HG02763 (cell line): ENCODE data around the gene MALRD1.

Experiments
- ATAC-seq: cut with Tn5 transposase; IDR thresholded peaks from one replicate; pipeline ENCODE4 v1.9.1; 2021; ENCODE audit warnings: mild to moderate bottlenecking, moderate library complexity; ENCODE audit not compliant: unreplicated experiment

MALRD1 gene

DNA sequence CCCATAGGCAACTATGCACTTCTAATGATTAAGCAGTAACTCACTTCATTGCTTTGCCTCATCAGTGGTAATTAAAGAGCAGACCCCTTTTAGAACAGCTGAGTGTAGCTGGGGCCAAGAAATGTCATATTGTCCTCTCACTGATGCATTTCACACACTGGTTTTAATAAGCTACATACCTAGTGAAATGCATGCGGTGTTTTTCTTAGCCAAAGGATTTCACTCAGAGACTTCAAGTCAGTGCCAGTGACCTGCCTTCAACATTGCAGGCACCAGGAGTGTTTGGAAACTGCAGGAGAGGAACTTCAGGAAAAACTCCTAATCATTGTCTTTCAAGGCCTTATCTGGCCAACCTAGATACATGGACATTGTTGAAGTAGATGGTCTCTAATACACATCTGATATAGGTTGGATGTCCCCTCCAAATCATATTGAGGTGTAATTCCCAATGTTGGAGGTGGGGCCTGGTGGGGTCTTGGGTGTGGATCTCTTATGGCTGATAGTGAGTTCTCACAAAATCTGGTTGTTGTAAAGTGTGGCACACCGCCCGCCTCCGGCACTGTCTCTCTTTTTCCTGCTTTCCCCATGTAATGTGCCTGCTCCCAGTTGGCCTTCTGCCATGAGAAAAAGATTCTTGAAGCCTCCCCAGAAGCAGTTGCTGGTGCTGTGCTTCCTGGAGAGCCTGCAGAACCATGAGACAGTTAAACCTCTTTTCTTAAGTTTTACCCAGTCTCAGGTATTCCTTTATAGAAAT lies 515.0 kb downstream of the MALRD1 start:
- ATAC-seq: no peak

DNA sequence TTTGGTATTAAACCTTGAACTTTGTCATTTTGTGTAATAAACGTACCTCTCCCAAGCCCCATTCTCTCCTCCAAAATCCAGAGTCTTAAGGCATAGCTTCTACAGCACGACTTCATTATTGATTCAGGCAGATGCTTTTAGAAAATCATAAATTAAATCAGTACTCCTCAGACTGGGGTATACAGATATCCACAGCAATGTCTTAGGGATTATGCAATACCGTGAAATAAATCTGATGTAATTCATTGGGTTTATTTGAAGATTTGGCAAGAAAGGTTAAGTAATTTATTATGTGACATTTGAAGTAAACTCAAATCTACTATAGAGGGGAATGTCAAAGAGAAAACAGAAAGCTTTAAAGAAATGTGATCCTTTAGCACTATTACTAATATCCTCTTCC lies 521.5 kb downstream of the MALRD1 start:
- no peak for ATAC-seq

DNA sequence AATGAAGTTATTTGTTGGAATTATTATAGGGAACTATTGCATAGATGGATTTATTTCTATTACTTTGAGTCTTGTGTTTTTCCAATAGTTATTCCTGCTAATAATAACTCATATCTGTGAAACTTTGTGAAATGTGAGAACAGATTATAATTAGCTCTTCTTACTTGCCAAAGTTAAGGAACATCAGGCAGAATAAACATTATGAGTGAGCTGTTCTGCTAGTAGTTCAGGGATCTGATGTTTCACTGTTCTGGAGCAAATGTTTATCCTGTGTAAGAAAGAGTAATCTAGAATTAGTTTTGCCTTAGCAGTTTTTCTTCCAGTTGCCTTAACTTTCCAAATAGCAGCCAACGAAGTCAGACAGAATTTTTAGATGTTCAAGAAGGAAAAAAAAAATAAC lies 522.4 kb downstream of the MALRD1 start:
- ATAC-seq: no peak

DNA sequence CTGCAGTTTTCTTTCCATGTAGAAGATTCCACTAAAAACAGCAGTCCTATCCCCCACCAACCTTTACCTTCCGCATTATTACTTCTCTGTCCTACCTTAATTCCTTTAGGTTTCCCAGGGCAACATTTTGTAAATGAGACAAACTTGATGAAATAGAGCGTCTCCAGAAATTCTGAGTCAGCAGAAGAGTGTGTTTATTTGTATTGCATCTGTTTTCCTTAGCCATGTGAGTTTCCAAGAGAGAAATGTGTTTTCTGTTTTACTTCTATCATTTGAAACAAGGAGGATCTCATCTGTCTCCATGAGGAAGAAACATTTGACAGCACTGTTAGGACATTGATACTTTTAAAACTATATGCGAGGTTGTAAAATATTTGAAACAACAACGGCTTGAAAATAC lies 523.5 kb downstream of the MALRD1 start:
- no peak for ATAC-seq

DNA sequence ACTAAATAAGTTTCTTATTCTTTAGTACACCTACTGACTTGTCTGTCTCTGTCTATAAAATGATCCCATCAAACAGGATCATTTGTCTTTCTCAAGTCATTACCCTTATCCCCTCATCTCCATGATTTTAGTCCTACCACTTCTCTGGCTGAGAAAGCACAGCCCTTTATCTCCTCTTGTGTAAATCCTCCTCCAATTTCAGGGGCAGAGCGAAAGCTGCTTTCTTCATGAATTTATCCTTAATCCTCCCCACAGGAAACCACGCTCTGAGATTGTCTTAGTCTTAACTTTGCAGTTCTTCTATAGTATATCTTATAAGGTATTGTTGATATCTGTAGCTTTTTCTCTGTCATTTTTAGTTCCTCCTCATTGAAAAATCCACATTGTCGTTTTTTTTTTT lies 528.0 kb downstream of the MALRD1 start:
- no peak for ATAC-seq

DNA sequence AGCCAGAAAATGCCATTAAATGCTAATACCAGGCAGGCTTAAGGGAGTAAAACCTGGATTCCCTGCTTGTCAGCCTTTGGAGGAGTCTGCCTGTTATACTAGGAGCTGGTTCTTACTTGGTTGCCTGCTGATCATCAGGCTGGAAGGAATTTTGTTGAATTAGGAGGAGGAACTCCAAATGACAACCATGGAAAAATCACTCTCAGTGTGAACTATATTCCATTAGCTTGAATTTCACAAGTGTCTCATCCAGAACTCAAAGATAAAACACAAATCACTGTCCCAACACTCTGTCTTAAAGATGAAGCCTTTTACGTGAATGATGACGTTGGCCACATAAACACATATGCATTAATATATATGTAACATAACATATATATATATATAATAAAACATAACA lies 528.8 kb downstream of the MALRD1 start:
- ATAC-seq: no peak

DNA sequence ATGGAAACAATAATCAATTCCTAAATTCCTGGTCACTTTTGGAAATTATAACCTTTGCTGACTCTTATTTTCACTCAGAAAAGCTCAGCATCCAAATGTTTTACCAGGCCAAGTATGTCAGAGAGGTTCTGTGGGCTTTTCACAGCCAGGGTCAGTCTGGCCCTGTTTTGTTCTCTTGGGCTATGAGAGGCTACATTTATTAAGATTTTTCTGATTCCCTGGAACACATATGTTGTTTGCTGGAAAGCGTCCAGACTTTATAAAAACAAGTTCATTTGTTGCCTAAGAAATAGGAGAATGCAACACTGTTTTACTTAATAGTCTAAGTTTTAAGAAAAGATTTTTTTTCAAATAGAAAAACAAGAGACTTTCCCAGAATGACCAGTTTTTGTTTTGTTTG lies 529.2 kb downstream of the MALRD1 start:
- ATAC-seq: no peak

DNA sequence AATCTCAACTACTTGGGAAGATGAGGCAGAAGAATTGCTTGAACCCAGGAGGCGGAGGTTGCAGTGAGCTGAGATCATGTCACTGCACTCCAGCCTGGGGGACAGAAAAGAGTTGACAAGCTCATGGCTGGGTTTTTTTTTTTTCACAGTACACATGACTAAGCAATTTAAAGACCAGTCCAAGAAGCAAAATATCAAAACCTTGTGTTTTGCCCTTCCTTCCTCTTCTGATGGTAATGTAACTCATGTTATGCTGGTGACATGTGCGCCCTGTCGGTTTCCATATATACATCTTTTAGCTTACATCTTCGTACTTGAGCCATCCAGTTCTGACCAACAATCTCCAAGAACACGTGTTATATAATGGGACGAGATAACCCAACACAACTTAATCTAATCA lies 530.0 kb downstream of the MALRD1 start:
- ATAC-seq: no peak

DNA sequence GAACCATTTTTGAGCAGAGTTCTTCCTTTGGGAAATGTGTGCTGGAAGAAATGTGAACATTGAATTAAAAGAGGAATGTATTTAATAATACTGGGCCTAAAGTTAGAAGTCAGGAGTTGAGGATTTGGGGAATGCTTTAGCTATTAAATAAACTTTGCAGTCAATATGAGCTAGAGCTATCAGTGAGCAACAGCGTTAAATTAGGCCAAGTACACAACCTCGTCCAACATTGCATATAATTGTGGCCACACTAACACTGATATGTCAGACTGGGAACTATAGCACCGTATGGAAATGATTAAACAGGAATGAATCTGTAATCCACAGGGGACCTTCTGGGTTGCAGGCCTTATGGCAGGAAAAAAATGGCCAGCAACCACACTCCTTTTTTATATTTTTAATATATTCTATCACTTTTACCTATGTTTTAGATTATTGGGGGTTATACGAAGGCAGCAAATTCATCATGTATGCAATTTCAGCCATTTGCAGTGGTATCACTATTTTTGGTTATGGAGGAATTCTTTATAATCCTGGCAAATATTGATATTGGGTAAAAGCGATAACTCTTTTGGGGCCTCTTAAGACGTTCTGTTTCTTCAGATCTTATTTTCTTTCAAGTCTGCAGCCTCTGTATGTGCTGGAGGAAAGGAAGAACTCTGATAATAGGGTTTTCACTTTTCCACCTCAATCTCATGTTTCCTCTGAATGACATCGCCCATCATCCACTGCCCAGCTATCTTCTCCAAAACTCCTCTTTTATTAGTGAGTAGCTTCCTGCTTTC lies 531.4 kb downstream of the MALRD1 start:
- no peak for ATAC-seq

DNA sequence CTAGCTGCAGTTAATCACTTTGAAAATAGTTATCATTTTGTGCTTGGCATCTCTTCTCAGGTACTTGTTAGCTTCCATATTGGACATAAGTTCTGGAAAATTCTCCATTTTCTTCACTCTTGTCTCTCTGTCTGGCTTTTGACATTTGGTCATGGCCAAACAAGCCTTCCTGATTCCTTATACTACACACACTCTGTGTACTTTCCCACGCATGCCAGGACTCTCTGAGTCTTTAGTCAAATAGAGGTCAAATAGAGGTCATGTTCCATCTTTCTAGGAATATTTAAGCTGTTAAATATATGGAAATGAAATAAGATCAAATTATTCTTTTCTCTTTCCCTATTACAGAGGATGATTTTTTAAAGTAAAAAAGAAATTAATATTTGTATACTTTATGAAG lies 532.1 kb downstream of the MALRD1 start:
- ATAC-seq: no peak

DNA sequence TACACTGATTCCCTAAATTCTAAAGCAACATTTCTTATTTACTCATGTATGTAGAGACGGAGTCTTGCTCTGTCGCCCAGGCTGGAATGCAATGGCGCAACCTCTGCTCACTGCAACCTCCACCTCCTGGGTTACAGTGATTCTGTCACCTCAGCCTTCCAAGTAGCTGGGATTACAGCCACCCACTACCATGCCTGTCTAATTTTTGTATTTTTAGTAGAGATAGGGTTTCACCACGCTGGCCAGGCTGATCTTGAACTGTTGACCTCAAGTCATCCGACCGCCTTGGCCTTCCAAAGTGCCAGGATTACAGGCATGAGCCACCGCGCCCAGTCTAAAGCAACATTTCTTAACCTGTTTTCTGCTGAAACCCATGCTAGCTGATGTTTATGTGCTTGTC lies 540.0 kb downstream of the MALRD1 start:
- no peak for ATAC-seq

DNA sequence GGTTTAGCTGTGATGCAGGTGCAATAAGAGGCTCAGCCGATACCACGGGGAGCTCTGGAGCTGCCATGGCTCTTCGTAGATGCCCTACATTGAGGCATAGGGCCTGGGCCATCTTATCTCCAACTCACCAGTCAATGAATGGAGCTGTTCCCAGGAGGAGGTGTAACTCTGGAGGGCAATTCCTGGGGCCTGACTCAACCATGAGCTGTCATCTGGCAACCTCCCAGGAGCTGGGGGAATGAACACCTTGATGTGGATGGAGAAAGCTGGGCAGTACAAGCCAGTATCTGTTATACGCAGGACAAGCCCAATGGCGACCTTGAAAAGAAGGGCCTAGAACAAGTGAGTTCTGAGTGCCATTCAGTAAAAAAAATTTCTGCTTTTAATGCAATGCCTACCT lies 543.7 kb downstream of the MALRD1 start:
- no peak for ATAC-seq

DNA sequence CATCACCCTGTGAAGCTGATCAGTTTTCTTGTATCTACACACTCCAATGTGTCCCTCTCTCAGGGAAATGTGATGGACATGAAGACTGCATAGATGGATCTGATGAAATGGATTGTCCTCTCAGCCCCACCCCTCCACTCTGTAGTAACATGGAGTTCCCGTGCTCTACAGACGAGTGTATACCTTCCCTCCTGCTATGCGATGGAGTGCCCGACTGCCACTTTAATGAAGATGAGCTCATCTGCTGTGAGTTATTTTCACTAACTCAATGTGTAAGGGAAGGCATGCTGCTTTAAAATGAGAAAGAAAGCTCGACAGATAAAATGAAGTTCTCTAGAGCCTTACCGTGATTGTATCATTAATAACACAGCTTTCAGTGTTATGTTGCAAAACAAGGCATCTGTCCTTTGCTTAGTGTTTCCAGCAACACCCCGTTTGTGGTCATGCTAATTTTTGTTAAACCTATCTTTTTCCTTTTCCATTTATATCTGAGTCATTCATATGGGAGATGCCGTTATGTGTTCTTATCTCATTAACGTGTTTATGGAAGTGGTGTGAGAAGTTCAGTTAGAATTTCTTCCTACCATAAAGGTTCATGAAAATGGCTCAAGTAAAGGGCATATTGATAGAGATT lies 546.7 kb downstream of the MALRD1 start:
- ATAC-seq: no peak

DNA sequence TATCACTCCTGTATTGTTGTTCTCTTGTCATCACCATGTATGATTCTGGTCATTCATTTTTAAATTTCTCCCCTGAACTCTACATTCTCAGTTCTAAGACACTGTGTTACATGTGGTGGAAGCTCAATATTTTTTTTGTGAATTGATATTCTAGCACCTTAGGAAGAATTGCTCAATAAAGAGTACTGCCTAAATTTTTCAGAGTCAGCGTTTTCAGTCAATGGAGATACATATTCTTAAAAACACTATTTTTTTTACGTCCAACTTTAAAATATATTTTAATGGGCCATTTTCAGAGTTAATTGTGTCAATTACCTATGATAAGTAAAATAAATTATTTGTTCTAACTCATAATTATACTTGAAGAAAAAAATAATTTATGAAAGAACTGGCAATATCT lies 557.2 kb downstream of the MALRD1 start:
- ATAC-seq: no peak

DNA sequence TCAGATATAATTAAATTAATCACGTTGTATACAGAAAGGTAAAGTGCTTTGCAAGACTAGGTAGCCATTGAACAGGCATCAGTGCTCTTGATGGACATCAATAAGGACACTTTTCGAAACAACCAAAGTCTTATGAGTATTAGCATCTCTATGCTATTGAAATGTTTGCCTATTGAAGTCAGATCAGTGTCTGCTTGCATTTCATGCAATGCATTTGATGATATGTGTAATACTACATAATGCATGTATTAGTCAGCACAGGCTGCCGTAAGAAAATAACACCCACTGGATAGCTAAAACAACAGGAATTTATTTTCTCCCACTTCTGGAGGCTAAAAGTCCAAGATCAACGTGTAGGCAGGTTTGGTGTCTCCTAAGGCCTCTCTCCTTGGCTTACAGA lies 558.4 kb downstream of the MALRD1 start:
- no peak for ATAC-seq

DNA sequence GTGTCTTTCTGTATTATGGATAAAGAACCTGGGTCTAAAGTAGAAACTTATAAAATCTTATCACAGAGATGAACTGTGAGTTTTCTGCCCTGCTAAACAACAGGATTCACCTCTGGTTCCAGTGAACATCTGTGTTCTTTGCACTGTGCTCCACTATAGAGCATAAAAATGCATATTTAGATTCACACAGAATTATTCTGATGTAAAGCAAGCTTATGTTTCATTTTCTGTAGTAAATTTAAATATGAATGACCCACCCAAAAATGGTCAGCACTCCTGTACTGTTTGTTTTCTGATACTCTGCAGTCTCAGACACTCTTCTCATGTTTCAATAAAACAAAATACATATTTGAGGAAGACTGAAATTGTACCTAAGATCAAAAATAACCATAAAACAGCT lies 563.2 kb downstream of the MALRD1 start:
- no peak for ATAC-seq

DNA sequence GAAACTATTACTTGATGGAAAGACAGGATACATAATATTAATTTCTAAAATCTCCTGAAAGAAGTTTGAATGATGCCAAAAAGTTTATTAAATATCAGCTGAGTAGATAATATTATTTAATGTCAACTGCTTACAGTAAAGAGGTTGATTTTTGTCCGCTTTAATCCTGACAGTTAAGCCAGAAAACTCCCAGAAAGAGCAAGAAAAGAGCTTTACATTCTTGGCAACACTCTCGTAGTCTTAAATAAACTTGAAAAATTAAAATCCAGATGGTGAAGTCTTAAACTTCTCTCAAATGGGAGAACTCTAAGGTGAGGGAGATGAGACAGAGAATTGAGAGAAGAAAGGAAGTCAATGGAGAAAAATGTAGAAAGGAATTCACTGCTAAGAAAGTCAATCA lies 568.4 kb downstream of the MALRD1 start:
- no peak for ATAC-seq

DNA sequence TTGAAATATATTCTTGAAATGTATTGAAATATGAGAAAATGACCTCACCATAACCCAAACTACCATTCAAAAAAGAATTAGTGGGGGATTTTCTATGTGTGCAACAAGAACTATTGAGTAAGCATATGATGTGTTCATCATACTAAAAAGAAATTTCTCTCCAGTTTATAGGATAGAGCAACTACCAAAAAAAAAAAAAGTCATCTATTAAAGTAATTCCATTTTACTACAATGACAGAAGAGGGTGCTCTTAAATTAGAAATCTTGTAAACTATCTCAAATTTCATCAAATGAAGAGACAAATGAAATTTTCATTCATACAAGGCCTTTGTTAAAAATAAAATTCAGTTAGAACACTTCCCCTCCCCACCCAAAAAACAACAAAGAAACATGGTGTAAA lies 572.2 kb downstream of the MALRD1 start:
- no peak for ATAC-seq

DNA sequence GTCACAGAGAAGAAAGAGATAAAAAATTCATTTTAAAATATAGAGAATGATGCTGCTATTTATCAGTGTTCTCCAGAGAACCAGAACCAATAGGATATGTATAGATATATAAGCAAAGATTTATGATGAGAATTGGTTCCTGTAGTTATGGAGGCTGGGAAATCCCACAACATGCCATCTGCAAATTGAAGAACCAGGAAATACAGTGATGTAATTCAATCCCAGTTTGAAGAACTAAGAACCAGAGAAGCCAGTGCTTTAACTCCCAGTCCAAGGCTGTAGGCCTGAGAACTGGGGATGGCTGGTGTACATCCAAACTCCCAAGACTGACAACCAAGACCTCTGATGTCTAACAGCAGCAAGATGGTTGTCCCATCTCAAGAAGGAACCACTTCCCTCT lies 574.7 kb downstream of the MALRD1 start:
- ATAC-seq: no peak

DNA sequence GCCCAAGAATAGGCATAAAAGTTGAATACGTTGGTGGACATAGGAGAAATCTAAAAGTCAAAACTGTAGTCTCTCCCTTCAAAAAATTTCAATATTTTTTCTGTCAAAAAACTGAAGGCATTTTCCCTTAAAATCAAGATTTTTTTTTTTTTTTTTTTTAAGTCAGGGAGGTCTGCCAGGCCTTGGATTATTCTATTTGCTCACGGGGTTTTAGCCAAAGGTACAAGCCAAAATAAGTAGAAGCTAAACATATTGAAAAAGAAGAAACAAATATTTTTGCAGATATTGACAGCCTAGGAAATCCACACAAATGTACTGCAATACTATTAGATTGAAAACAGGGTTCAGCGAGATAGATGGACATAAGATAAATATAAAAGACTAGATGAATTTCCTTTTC lies 577.6 kb downstream of the MALRD1 start:
- ATAC-seq: no peak

DNA sequence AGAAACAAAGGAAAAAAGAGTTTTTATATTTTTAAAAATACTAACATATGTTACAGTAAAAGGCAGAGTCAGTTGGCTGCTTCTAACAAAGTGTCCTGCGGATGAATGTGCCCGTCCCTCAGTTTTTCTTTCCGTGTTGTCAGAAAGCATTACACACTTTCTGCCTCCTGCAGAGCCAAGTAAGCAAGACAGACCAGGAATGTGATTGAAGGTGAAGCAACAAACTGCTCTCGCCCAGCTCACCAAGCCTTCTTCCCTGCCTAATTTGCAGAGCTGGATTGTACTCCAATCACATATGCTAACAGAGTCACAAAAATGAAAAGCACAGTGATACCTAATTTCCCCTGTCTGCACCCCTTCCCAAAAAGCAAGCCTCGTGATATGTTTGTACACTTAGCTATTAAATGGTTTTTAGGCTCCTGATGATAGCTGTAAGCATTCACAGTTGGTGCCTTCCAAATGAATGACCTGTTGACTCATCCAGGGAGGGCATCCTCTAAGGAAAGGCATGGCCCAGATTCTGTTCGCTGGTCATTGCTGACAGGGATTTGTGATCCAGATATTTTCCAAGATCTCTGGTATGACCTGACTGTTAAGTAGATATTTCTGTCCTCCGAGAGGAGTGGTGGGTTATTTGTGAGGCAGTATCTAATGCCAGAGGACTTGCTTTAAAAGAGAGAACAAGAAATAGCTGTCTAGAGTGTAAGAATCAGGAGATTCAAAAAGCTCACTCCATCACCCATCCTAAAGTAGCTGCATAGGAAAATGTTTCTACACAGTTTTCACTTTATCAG lies 580.4 kb downstream of the MALRD1 start:
- no peak for ATAC-seq
